Gastroesophageal sphincter (tissue), 4 donors: Measurements from ENCODE around the gene FGF4. TPM values are rescaled to one million over a fixed set of nuclear protein-coding genes. Genes with fewer than 3 reads are reported as not detected.

Experiments
- ATAC-seq: fragments of 150-250 bp; one replicate; pipeline ENCODE4 v1.9.1; 2016; ENCODE audit warnings: mild to moderate bottlenecking, moderate library complexity
- H3K27ac ChIP-seq, 4 donors: fragments of 200-600 bp; sonication (generic) in 3 of 4; 1 replicate in 3 of 4; 2 replicates in 1 of 4; pipeline ENCODE4 v1.5.1; 2016 to 2019
- H3K27me3 ChIP-seq: fragments of 200-600 bp; sonication (generic); one replicate; pipeline ENCODE4 v1.5.1; 2019
- H3K36me3 ChIP-seq, 2 donors: fragments of 200-600 bp; sonication (generic); one replicate each; pipeline ENCODE4 v1.5.1; 2019; ENCODE audit warnings: control low read depth in 1 of 2
- H3K4me1 ChIP-seq, 3 donors: fragments of 200-600 bp; sonication (generic); 1 replicate in 2 of 3; 2 replicates in 1 of 3; pipeline ENCODE4 v1.5.1; 2016 to 2019; ENCODE audit warnings: control low read depth in 2 of 3
- H3K4me3 ChIP-seq, 2 donors: fragments of 200-600 bp; sonication (generic); one replicate each; pipeline ENCODE4 v1.5.1; 2019; ENCODE audit warnings: mild to moderate bottlenecking in 1 of 2, moderate library complexity in 1 of 2
- H3K9me3 ChIP-seq, 3 donors: fragments of 200-600 bp; sonication (generic); one replicate each; pipeline ENCODE4 v1.5.1; 2017 to 2019; ENCODE audit warnings: control low read depth in 2 of 3
- CTCF ChIP-seq, 4 experiments: fragments of 200-600 bp in 2 of 4; fragments of 450-650 bp in 2 of 4; sonication (generic) in 1 of 4; IDR thresholded peaks; one replicate each; pipeline ENCODE4 v1.5.1; 2017 to 2019; ENCODE audit warnings: antibody characterized with exemption in 4 of 4, mild to moderate bottlenecking in 2 of 4, moderate library complexity in 2 of 4
- EP300 ChIP-seq: sonication (generic); formaldehyde crosslinking; IDR thresholded peaks from one replicate; pipeline ENCODE4 v1.6.1; 2017; ENCODE audit warnings: antibody characterized with exemption, mild to moderate bottlenecking
- POLR2A ChIP-seq, 2 donors: fragments of 450-650 bp; IDR thresholded peaks; one replicate each; pipeline ENCODE4 v1.6.1; 2017; ENCODE audit warnings: antibody characterized with exemption in 2 of 2, mild to moderate bottlenecking in 2 of 2, moderate library complexity in 1 of 2
- POLR2AphosphoS5 ChIP-seq: sonication (generic); formaldehyde crosslinking; IDR thresholded peaks from one replicate; pipeline ENCODE4 v1.6.1; 2017; ENCODE audit warnings: antibody characterized with exemption
- WGBS, 2 donors: methylation state at CpG; one replicate each; pipeline ENCODE4 v1.1.5; 2018; ENCODE audit warnings: low coverage in 1 of 2; 5-methylcytosine and 5-hydroxymethylcytosine counted together
- total RNA-seq, 4 donors: library from RNA; depleted of rRNA; stranded (reverse); fragments of >200 nt; gene quantifications; one replicate each; pipeline ENCODE4 v1.1.0, GENCODE V29; 2016

Gene FGF4
- total RNA-seq, 4 donors from 2014 or later = not detected

DNA sequence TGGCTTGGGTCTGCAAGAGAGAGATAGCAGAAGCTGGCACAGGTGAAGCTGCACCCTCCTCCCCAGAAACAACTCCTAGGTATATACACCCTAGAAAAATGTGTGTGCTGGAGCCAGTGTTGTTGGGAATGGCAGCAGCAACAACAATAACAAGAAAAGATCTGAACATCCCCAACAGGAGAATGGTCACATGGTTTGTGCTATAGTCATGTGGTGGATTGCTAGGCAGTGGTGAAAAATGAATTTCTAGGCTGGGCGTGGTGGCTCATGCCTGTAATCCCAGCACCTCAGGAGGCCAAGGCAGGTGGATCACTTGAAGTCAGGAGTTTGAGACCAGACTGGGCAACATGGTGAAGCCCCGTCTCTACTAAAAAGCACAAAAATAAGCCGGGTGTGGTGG, 40.3 kb downstream of the FGF4 start:
- peaks cover 0 to 36% (median 0%) of the 10 kb centered on the region in 3 donors for H3K9me3 ChIP-seq
- TF ChIP-seq POLR2AphosphoS5 (no peak), CTCF (IDR thresholded peaks at IDR 0.05) (no peak), EP300 (no peak), POLR2A (IDR thresholded peaks at IDR 0.05) (no peak)
- peaks cover 33% of the 10 kb centered on the region for H3K27me3 ChIP-seq
- 61 to 100% methylated on average over 2 of the region's 3 CpGs for WGBS, 2 donors
- no peak overlapping the region for H3K27ac ChIP-seq
- no peaks in the 10 kb centered on the region for H3K4me1 ChIP-seq
- no peaks in the 10 kb centered on the region for H3K36me3 ChIP-seq
- no peak overlapping the region for H3K4me3 ChIP-seq
- ATAC-seq = no peak

DNA sequence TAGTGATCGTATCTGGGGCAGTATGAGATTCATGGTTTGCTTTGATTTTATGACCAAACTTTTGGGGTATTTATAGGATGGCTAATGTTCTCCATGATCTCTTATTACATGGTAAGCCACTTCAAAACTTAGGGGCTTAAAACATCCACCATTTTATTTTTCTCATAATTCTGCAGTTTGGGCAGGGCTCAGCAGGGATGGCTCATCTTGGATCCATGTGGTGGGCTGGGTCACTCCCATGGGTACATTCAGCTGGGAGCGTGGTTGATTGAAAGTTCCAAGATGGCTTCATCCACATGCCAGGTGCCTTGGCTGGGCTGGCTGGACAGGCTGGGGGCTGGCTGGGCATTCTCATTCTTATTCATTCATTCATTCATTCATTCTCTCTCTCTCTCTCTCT, 40.8 kb downstream of the FGF4 start:
- Histone ChIP-seq H3K4me3 (no peak overlapping the region), H3K9me3 (peaks cover 0 to 32% (median 0%) of the 10 kb centered on the region in 3 donors), H3K27me3 (peaks cover 38% of the 10 kb centered on the region), H3K4me1 (no peaks in the 10 kb centered on the region), H3K36me3 (no peaks in the 10 kb centered on the region), H3K27ac (no peak overlapping the region)
- TF ChIP-seq EP300 = no peak
- 93 to 100% methylated on average over 2 of the region's 2 CpGs for WGBS, 2 donors
- no peak for ATAC-seq

DNA sequence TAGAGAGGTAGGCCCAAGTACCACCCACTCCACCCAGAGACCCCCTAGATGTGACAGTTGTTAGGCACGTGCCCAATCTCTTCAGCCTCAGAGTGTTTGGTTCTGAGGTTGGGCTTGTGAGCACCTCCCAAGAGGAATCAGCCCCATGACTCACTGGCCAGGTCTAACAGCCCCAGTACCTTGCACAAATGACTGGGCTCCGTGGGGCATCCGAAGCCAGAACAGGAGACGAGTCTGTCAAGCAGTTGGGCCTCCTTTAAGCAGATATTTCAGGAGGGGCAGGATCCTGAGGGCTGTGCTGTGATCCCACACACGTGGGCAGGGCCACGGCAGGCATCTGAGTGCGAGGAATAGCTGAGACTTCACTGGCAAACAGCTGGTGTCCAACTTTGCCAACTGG, 42.2 kb downstream of the FGF4 start:
- Histone ChIP-seq H3K27me3 (peaks cover 53% of the 10 kb centered on the region), H3K27ac (no peak overlapping the region), H3K4me1 (no peaks in the 10 kb centered on the region), H3K4me3 (no peak overlapping the region), H3K36me3 (no peaks in the 10 kb centered on the region), H3K9me3 (peaks cover 0 to 17% (median 0%) of the 10 kb centered on the region in 3 donors)
- ATAC-seq = no peak
- WGBS, 2 donors = 82% methylated on average over 3 of the region's 7 CpGs; no CpG with 5 or more reads in 1 of the 2 donors
- TF ChIP-seq POLR2AphosphoS5 = no peak
- no peak for TF ChIP-seq POLR2A (IDR thresholded peaks at IDR 0.05)
- no peak for TF ChIP-seq CTCF (IDR thresholded peaks at IDR 0.05)
- no peak for TF ChIP-seq EP300

DNA sequence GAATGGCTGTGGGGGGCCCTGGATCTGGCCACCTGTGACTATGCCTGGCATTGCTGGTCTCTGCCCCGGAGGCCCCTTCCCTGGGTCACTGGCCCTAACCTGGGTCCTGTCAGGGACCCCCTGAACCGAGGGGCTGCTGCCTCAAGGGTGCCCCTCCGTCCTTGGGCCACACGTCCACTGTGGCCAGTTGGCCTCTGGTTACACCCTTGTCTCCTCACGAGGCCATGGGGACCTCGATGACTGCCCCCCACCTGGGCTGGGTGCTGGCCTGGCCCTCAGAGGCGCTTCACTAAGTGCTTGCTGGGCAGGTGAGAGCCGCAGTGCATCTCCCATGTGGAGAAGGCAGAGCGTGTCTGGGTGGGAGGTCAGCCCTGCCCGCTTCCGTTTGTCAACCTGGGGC, 44.0 kb downstream of the FGF4 start:
- TF ChIP-seq POLR2A (IDR thresholded peaks at IDR 0.05) (no peak), POLR2AphosphoS5 (no peak), CTCF (IDR thresholded peaks at IDR 0.05) (no peak), EP300 (no peak)
- ATAC-seq = no peak
- H3K27ac ChIP-seq = no peak overlapping the region
- no peaks in the 10 kb centered on the region for H3K36me3 ChIP-seq
- WGBS, 2 donors = 78% methylated on average over 4 of the region's 11 CpGs; no CpG with 5 or more reads in 1 of the 2 donors
- peaks cover 69% of the 10 kb centered on the region for H3K27me3 ChIP-seq
- H3K9me3 ChIP-seq = peaks cover 0 to 14% (median 0%) of the 10 kb centered on the region in 3 donors
- no peaks in the 10 kb centered on the region for H3K4me1 ChIP-seq
- H3K4me3 ChIP-seq = no peak overlapping the region

DNA sequence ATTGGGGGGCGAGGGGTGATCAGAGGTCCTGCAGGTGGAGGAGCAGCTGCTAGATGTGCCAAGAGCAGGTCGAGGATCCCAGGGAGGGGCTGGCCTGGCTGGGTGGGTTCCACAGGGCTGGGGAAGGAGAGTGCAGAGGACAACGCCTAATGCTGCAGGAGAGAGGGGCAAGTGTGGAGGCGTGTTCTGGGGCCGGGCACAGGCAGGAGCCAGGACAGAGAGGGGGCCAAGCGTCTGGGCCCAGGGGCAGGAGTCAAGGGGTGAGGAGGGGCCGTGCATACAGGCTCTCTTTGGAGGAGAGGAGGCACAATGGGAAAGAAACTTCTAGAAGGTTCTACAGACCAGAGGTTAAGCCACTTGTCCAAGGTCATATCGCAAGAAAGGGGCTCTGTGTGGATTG, 44.6 kb downstream of the FGF4 start:
- H3K4me3 ChIP-seq = no peak overlapping the region
- TF ChIP-seq CTCF (IDR thresholded peaks at IDR 0.05) = no peak
- TF ChIP-seq EP300 = no peak
- no peak for TF ChIP-seq POLR2AphosphoS5
- no peak for TF ChIP-seq POLR2A (IDR thresholded peaks at IDR 0.05)
- WGBS, 2 donors = 67 to 70% methylated on average over 2 to 3 of the region's 8 CpGs
- ATAC-seq = no peak
- H3K9me3 ChIP-seq = peaks cover 0 to 14% (median 0%) of the 10 kb centered on the region in 3 donors
- H3K27ac ChIP-seq = no peak overlapping the region
- H3K4me1 ChIP-seq = no peaks in the 10 kb centered on the region
- H3K36me3 ChIP-seq = no peaks in the 10 kb centered on the region
- peaks cover 75% of the 10 kb centered on the region for H3K27me3 ChIP-seq
